ENCODE results near the gene SLC6A18.

- no peak for TF ChIP-seq RFX5 (IDR thresholded peaks at IDR 0.05; ENCODE audit: low read length)
- no peak for TF ChIP-seq CTCF (IDR thresholded peaks at IDR 0.05)
- TF ChIP-seq TEAD4 (IDR thresholded peaks at IDR 0.05; ENCODE audit: borderline replicate concordance, insufficient read depth), result no peak
- TF ChIP-seq USF1 (IDR thresholded peaks at IDR 0.05; ENCODE audit: borderline replicate concordance, low read depth), result no peak
- TF ChIP-seq GABPA (IDR thresholded peaks at IDR 0.05; ENCODE audit: low read depth), result no peak
- no peak for TF ChIP-seq POLR2AphosphoS5 (IDR thresholded peaks at IDR 0.05; ENCODE audit: low read depth, low read length)
- no peak for TF ChIP-seq EP300 (IDR thresholded peaks at IDR 0.05; ENCODE audit: borderline replicate concordance in 1 of 2, low read depth in 1 of 2, low read length in 1 of 2)
- no peak for TF ChIP-seq RCOR1 (IDR thresholded peaks at IDR 0.05; ENCODE audit: low read length)
- no peak for TF ChIP-seq YY1 (IDR thresholded peaks at IDR 0.05; ENCODE audit: low read depth)
- no peak for TF ChIP-seq PBX3 (IDR thresholded peaks at IDR 0.05)
- no peak for TF ChIP-seq NRF1 (IDR thresholded peaks at IDR 0.05; ENCODE audit: low read depth, low read length)
Observed at GRCh38 chr5:1259806-1260480, 34.8 kb downstream of the SLC6A18 start.

Data from SK-N-SH (cell line).